ENCODE data around the gene MYD88.
A peak's percentile ranks its signal among the peaks of the same experiment; 100 is the strongest.

- TF ChIP-seq CTCF (IDR thresholded peaks at IDR 0.05; ENCODE audit: poor library complexity, severe bottlenecking) (no peak), SMC3 (conservative IDR thresholded peaks at IDR 0.05; ENCODE audit: poor library complexity) (peak; percentile 39), EP300 (conservative IDR thresholded peaks at IDR 0.05; ENCODE audit: poor library complexity, severe bottlenecking) (peak; percentile 43), POLR2AphosphoS5 (IDR thresholded peaks at IDR 0.05) (peak; percentile 95), TAF1 (IDR thresholded peaks at IDR 0.05; ENCODE audit: low read depth) (peak; percentile 74)
These were observed 26.7 kb downstream of the MYD88 start, which contains the start of gene OXSR1 for GRCh38 chr3:38164952-38165721.

Measured in neural cell (in vitro differentiated cells).